Spinal cord (tissue), 10 donors: ENCODE measurements around the gene HTRA3. TPM values are rescaled to one million over a fixed set of nuclear protein-coding genes. Genes with fewer than 3 reads are reported as not detected.
A peak's percentile ranks its signal among the peaks of the same experiment; 100 is the strongest.
"Not testable (repeated sequence)": the region's sequence is repeated elsewhere in the genome, so short reads cannot be mapped to it uniquely, and the experiment has no call there.

Source experiments
- DNase-seq, 6 donors: peaks; one replicate each; pipeline versions ENCODE4 v3.0.0 to v3.0.0-alpha.2; 2013 to 2015; ENCODE audit warnings: low spot score in 6 of 6, low read depth in 4 of 6
- H3K27ac ChIP-seq: one replicate; pipeline ENCODE4 v1.5.1; 2013; ENCODE audit warnings: low read depth, low read length, control low read depth
- H3K27me3 ChIP-seq: one replicate; pipeline ENCODE4 v1.6.1; 2013; ENCODE audit warnings: low read length; ENCODE audit not compliant: control insufficient read depth, insufficient read depth
- H3K36me3 ChIP-seq: one replicate; pipeline ENCODE4 v1.6.1; 2013; ENCODE audit warnings: low read length; ENCODE audit not compliant: control insufficient read depth, insufficient read depth
- H3K4me1 ChIP-seq: one replicate; pipeline ENCODE4 v1.6.1; 2013; ENCODE audit warnings: low read length; ENCODE audit not compliant: control insufficient read depth, insufficient read depth
- H3K4me3 ChIP-seq: one replicate; pipeline ENCODE4 v1.5.1; 2013; ENCODE audit warnings: low read depth, low read length, control low read depth
- H3K9me3 ChIP-seq: one replicate; pipeline ENCODE4 v1.6.1; 2013; ENCODE audit warnings: low read length; ENCODE audit not compliant: control insufficient read depth, insufficient read depth
- WGBS: methylation state at CpG from one replicate; pipeline ENCODE4 v1.1.5; 2013; ENCODE audit warnings: missing lambda C conversion rate; ENCODE audit not compliant: insufficient coverage; 5-methylcytosine and 5-hydroxymethylcytosine counted together
- polyA plus RNA-seq, 2 donors: library from polyadenylated mRNA; unstranded; fragments of 120-200 nt; gene quantifications; one replicate each; pipeline ENCODE4 v1.2.1, GENCODE V29; 2013; ENCODE audit not compliant: insufficient read length in 2 of 2
- total RNA-seq, 2 donors: library from RNA; depleted of rRNA in 1 of 2; stranded (reverse); fragments of 120-200 nt in 1 of 2; fragments of >200 nt in 1 of 2; gene quantifications; one replicate each; pipeline versions ENCODE4 v1.2.3 to v1.2.4, GENCODE V29; 2013 to 2014
- donor health status: healthy.

The HTRA3 gene
- total and polyA plus RNA-seq, 4 donors: 8.7 to 23.4 (median 10.6) TPM

GRCh38 chr4:8346838-8347605 is 77.5 kb downstream of the HTRA3 start:
- Histone ChIP-seq H3K27me3 (no peaks in the 10 kb centered on the region), H3K4me3 (no peak overlapping the region), H3K9me3 (no peaks in the 10 kb centered on the region), H3K36me3 (no peaks in the 10 kb centered on the region), H3K4me1 (peaks cover 29% of the 10 kb centered on the region), H3K27ac (no peak overlapping the region)
- WGBS: 66% methylated on average over 13 of the region's 16 CpGs
- peak in 1 of 6 donors; percentile 41 for DNase-seq

GRCh38 chr4:8347660-8348059 is 78.1 kb downstream of the HTRA3 start:
- Histone ChIP-seq H3K27me3 (no peaks in the 10 kb centered on the region), H3K4me3 (no peak overlapping the region), H3K9me3 (no peaks in the 10 kb centered on the region), H3K27ac (no peak overlapping the region), H3K36me3 (peaks cover 2% of the 10 kb centered on the region), H3K4me1 (peaks cover 33% of the 10 kb centered on the region)
- DNase-seq: no peak
- WGBS: 85% methylated on average over 7 of the region's 7 CpGs

- no peak overlapping the region for H3K27ac ChIP-seq
- H3K36me3 ChIP-seq: peaks cover 5% of the 10 kb centered on the region
- H3K9me3 ChIP-seq: no peaks in the 10 kb centered on the region
- H3K4me3 ChIP-seq: no peak overlapping the region
- WGBS: 82% methylated on average over 3 of the region's 6 CpGs
- DNase-seq: no peak
- no peaks in the 10 kb centered on the region for H3K27me3 ChIP-seq
- peaks cover 33% of the 10 kb centered on the region for H3K4me1 ChIP-seq
Observed at GRCh38 chr4:8348071-8348470, 78.5 kb downstream of the HTRA3 start.

- 92% methylated on average over 8 of the region's 11 CpGs for WGBS
- H3K9me3 ChIP-seq, DNase-seq, H3K27me3 ChIP-seq, H3K4me3 ChIP-seq, H3K27ac ChIP-seq: not testable (repeated sequence)
- peaks cover 27% of the 10 kb centered on the region for H3K4me1 ChIP-seq
- peaks cover 11% of the 10 kb centered on the region for H3K36me3 ChIP-seq
Observed at GRCh38 chr4:8349236-8349635, 79.7 kb downstream of the HTRA3 start.

- Histone ChIP-seq H3K9me3 (no peaks in the 10 kb centered on the region), H3K4me3 (no peak overlapping the region), H3K4me1 (peaks cover 27% of the 10 kb centered on the region), H3K36me3 (peaks cover 11% of the 10 kb centered on the region), H3K27me3 (no peaks in the 10 kb centered on the region), H3K27ac (no peak overlapping the region)
- WGBS: 58% methylated on average over 3 of the region's 7 CpGs
- no peak for DNase-seq
Observed at GRCh38 chr4:8349664-8350236, 80.2 kb downstream of the HTRA3 start.

- Histone ChIP-seq H3K4me1 (peaks cover 27% of the 10 kb centered on the region), H3K9me3 (no peaks in the 10 kb centered on the region), H3K27me3 (no peaks in the 10 kb centered on the region), H3K4me3 (no peak overlapping the region), H3K36me3 (peaks cover 11% of the 10 kb centered on the region), H3K27ac (no peak overlapping the region)
- no peak for DNase-seq
- 96% methylated on average over 13 of the region's 13 CpGs for WGBS
Observed at GRCh38 chr4:8350352-8350751, 80.8 kb downstream of the HTRA3 start.

- 79% methylated on average over 13 of the region's 19 CpGs for WGBS
- Histone ChIP-seq H3K27me3 (no peaks in the 10 kb centered on the region), H3K4me1 (peaks cover 27% of the 10 kb centered on the region), H3K27ac (no peak overlapping the region), H3K4me3 (no peak overlapping the region), H3K36me3 (peaks cover 11% of the 10 kb centered on the region), H3K9me3 (no peaks in the 10 kb centered on the region)
- DNase-seq: no peak
Observed at GRCh38 chr4:8350841-8351461, 81.4 kb downstream of the HTRA3 start.

- H3K27ac ChIP-seq: peak overlapping the region; percentile 48
- WGBS: 50% methylated on average over 3 of the region's 8 CpGs
- DNase-seq: peak in 2 of 6 donors; percentile 2 to 63
Observed at GRCh38 chr4:8351931-8352367, 82.4 kb downstream of the HTRA3 start.

GRCh38 chr4:8352368-8353157 is 83.0 kb downstream of the HTRA3 start:
- peaks cover 23% of the 10 kb centered on the region for H3K4me1 ChIP-seq
- DNase-seq: peak in 1 of 6 donors; percentile 36
- no peaks in the 10 kb centered on the region for H3K27me3 ChIP-seq
- 60% methylated on average over 20 of the region's 20 CpGs for WGBS
- no peak overlapping the region for H3K4me3 ChIP-seq
- peaks cover 11% of the 10 kb centered on the region for H3K36me3 ChIP-seq
- peak overlapping the region; percentile 48 for H3K27ac ChIP-seq
- H3K9me3 ChIP-seq: no peaks in the 10 kb centered on the region

More at GRCh38 chr4:8351931-8352367, 82.4 kb downstream of the HTRA3 start:
- H3K4me1 ChIP-seq: peaks cover 23% of the 10 kb centered on the region
- no peaks in the 10 kb centered on the region for H3K27me3 ChIP-seq
- H3K9me3 ChIP-seq: no peaks in the 10 kb centered on the region
- H3K36me3 ChIP-seq: peaks cover 11% of the 10 kb centered on the region
- no peak overlapping the region for H3K4me3 ChIP-seq
